Stimulated activated CD8-positive, alpha-beta memory T cell treated with anti-CD3 and anti-CD28 coated beads, Interleukin-4, amount 100 ng/mL, for 4 hours (primary cell): ENCODE measurements around the gene ITGB2.

Experiments used
- DNase-seq, 2 donors: peaks; one replicate each; pipeline ENCODE4 v3.0.0-alpha.2; 2020; ENCODE audit warnings: low read depth in 2 of 2, low spot score in 1 of 2

Gene ITGB2

DNA sequence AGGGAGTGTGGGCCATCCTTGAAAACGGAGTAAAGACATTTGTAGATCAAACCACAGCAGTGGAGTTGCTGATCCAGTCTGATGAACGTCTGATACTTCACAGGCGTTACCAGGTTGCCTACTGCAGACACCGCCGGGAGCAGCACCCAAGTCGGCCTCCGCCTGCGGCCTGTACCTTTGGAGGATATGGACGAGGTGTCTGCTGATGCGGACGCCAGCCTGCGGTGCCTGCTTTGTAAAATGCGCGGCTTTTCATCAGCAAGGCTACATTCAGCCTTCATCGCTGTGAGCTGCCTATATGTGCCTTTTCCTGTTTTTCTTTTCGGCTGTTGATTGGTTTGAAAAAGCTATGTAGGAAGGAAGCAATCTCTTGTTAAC, 35.1 kb upstream of the ITGB2 start:
- no peak for DNase-seq

- DNase-seq, result no peak
Measured at GRCh38 chr21:44955141-44955797, 34.6 kb upstream of the ITGB2 start.

GRCh38 chr21:44954281-44954771, 33.6 kb upstream of the ITGB2 start:
- no peak for DNase-seq

- DNase-seq, result no peak
Measured at GRCh38 chr21:44953628-44954021, 32.9 kb upstream of the ITGB2 start.

- no peak for DNase-seq
Measured at GRCh38 chr21:44952929-44953627, 32.4 kb upstream of the ITGB2 start.

GRCh38 chr21:44952116-44952928, 31.6 kb upstream of the ITGB2 start:
- DNase-seq, result no peak

GRCh38 chr21:44951186-44951915, 30.7 kb upstream of the ITGB2 start:
- DNase-seq, result no peak

GRCh38 chr21:44950351-44950750, 29.7 kb upstream of the ITGB2 start:
- no peak for DNase-seq

DNA sequence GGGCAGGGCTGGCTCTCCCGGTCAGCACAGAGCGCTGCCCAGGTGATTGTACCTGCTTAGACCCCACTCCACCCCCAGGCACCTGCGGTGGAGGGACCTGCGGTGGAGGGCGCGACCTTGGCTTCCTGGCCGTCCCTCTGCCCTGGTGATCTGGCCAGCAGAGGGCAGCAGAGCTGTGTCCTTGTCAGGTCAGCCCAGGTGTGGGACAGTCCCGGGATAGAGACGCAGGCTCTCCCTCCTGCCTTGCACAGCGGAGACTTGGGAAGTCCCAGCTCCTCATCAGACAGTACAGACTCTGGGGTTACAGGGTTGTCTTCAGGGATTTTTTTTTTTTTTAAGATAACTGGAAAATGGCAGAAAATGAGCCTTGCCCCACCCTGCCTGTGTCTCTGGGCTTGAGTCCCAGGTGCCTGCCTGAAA, 29.1 kb upstream of the ITGB2 start:
- peak; percentile 40 to 69 for DNase-seq

DNA sequence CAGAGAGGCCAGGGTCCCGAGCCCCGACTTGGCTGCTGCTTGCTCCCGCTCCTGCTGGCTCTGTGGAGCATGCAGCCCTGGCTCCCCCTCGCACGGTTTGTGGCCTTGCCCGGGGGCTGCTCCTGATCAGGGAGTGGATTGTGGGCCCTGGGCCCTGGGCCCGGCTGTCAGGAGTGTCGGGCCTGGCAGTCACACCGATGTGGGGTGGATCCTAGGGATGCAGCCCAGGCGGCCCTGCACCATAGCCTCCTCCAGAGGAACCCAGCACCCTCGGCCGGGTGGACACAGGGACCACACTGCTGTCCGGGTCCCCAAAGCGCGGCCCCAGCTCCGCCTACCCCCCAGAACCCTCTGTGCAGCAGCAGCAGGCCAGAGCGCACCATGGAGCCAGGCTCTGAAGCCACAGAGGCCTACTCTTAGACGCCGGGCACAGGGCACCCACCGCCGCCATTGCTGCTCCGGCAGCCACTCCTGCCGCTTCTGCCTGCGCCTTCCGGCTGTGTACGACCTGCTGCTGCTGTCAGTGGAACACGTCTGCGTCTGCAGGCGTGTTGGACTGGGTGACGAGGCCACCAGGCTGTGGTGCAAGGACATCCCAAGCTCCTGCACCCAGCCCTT, 28.6 kb upstream of the ITGB2 start:
- DNase-seq, result no peak

DNA sequence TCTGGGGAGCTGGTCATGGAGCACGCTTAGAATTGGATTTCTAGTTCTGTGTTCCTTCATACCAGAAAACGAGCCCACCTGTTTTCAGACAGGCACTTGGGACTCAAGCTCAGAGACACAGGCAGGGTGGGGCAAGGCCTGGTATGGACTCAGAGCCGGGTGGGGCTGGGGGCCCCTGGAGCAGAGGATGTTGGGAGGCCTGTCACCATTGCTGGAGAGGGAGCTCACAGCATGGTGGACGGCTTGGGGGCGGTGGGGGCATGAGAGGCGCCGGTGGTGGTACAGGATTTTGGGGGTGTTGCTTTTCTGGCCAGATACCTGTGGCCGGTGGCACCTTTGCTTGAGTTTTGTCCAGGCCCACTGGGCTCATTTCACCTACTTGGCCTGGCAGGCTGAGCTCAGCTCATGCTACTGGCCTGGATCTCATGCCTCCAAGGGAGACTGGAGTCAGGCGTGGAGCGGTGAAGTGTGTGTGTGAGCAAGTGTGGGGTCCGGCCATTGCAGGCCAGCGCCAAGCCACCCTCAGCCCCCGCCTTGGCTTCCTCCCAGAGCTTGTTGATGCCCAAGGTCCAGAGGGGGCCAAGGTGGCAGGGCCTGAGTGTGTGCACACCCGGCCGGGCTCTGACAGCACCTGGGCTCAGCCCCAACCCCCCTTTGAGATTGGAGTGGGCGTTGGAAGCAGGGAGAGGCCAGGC, 27.9 kb upstream of the ITGB2 start:
- no peak for DNase-seq

GRCh38 chr21:44947930-44948331, 27.2 kb upstream of the ITGB2 start:
- no peak for DNase-seq

DNA sequence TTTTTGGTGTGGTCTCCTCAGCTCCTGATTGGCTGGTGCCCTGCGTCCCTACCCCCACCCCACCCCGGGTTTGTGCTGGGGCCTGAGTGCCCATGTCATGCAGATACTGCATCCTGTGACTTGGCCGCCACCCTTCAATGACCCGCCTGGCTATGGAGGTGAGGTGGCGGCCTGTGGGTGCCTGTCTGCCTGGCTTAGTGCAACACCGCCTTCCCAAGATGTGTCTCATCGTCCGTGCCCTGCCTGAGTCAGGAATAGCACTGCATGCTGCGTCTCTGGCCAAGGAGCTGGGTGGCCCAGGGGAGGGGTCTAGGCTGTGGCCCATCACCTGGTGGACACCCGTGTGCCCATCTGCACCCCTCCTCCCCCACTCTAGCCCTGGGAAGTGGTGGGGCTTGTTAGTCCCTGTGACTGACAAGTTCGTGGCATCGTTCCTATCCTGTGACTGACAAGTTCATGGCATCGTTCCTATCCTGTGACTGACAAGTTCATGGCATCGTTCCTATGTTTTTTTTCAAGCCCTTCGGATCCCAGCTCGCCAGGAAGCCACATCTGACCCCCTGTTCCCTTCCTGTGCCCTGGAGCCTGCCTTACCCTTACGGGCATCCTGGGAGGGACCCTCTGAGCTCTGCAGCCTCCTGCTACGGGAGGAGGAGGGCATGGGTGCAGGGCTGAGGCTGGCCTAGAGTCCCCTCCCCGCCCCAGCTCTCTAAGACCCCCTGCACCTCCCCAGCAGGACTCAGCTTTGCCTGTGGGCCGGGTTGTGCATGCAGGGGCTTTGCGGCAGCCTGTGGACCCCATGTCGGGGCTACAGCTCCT, 26.6 kb upstream of the ITGB2 start:
- DNase-seq, result no peak

DNA sequence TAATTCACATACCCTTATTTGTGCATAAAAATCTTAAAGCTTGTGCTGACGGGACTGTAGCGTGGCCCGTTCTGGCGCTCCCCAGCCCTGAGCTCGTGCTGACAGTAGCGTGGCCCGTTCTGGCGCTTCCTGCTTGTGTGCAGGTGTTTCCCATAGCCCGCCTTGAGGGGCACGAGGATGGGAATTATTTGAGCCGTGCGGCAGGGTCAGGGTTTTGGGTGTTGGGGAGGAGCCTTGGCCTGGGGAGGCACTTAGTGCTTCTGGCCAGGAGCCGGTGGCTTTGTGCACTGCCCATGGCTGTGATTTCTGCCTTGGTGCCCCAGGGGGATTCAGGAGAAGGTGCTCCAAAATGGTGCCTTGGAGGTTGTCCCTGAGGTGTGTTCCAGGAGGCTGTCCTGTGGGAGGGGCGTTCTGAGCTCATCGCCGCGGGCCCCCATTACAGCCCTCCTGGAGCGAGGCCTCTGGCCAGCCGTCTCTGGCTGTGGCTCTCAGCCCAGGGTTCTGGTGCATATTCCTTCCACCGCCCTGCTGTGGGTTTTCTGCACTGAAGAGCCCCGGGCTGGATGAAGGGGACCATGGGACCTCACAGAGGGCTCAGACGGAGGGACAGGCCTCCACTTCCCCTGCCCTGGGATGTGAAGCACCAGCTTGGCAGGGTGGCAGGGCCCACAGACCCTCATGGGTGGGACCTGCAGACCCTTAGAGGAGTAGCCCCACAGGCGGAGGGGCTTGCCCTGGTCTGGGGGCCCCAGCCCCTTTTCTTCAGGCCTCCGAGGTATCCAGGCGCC, 25.7 kb upstream of the ITGB2 start:
- DNase-seq, result no peak

DNA sequence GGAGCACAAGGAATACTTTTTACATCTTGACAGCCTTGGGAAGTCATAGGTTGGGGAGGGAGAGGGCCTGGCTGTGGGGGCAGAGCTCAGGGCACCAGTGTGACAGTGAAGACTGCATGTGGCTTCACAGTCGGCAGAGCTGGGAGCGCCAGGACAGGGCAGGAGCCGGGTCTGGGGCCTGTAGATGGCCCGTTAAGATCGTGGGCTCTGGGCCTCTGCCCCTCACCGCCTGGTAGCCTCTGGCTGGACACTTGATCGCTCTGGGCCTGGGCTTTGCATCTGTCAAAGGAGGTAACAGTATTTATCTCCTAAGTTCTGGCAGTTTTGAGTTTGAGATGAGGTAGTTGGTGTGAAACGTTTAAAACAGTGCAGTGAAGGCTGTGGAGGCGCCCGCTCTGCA, 23.9 kb upstream of the ITGB2 start:
- DNase-seq, result no peak

DNA sequence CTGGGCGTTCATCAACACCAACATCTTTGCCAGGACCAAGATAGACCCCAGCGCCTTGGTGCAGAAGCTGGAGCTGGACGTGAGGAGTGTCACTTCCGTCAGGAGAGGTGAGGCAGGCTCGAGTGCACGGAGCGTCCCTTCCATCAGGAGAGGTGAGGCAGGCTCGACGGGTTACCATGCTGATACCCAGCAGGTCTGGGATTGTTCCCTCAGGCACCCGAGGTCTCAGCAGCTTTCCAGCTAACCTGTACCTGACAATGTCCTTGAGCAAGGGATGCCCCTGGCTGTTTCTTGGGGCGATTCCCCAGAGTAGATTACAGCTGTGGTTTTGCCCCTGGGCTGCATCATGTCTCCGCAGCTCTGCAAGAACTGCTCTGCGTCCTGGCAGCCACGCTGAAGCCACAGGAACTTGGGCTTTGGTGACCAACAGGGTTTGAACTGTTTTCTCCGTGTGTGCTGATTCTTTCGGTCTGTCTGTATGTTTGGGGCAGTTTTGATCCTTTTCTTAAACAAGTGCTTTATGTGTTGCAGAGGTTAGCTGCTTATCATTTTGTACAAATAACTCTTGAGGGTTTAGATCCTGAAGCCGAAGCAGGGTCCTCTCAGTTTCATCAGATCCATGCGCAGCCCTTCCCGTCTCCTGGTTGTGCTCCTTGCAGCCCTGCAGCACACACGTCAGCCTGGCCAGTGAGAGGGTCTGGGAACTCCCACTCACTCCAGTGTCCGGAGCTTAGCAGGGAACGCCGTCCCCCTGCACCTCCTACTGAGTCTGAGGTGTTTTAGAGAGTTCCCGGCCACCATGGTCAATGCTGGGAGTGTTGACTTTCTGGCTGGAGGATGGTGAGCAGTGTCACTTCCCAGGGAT, 23.2 kb upstream of the ITGB2 start:
- no peak for DNase-seq

GRCh38 chr21:44943005-44943685, 22.4 kb upstream of the ITGB2 start:
- no peak for DNase-seq
